GM21390 (cell line): Measurements from ENCODE around the gene CAMK4.

Experiments used
- ATAC-seq: cut with Tn5 transposase; IDR thresholded peaks from one replicate; pipeline ENCODE4 v1.9.1; 2021; ENCODE audit not compliant: unreplicated experiment

The CAMK4 gene

DNA sequence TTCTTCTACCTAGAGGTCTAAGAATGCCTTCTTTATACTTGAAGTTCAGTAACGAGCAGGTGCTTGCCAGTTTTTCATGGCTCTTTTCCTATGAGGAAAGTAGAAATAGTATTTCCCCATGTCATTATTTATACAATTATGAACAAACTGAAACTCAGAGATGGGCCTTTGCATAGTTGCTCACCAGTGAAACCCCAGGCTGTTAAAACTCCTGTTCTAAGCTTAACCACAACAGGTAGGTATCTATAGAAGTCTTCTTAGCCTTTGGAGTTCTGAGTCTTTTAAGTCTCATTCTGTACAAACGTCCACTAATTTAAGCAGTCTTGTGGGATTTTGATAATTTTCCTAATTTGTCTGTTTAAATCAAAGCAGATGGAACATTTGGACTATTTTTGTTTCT, 198.1 kb downstream of the CAMK4 start:
- peak; percentile 92 for ATAC-seq

DNA sequence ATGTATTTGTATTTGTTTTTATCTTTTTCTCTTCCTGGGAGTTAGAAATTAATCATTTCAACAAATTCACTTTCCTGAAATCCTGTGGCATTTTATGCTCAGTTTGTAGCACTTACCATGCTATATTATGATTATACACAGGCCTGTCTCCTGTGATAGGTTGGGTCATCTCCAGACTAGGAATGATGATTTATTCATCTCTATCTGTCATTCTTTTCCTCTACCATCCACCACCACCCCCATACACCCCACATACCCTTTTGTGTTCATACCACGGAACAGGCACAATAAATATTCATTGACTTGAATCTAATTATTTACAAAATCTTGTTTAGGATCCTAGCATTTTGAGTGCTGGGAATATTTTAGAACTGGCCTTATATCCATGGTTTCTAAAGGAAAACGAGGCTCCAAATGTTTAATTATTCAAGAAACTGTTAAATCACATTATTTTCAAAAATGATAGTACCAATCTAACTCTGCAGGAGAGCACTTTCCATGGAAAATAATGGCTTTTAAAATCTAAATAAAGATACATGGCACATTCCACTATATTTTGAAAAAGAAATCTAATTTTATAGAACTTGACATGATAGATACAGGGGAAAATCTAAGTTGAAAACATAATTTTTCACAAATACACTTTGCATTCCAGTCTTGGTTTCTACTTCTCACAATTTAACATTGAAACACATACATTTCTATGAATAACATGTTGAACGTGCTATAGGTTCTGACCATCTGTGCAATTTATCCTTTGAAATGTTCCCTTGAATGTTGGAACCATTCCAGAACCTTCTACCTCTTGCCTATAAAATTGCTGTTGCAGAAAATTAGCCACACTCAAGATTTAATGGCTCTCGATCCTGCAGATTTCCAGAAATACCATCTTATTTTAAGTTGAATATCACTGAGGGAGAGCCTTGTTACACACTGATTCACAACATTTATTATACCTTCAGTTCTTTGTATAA, 198.8 kb downstream of the CAMK4 start:
- no peak for ATAC-seq

DNA sequence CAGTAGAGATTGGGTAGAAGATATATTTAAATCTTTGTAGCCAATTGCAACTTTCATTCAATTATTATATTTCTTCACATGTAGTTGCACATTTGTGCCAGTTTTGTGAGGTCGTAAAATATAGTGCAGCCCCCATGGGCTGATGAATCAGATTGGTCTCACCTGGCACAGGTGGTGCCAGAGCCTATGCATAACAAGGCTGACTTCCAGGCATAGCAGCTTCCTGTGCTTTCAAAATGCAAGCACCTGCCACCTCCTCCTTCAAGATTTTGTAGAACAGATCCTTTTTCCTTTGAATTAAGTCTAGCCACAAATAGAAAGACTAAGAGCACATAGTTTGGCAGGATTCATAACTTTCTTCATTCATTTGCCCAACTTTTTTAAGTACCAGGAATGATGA, 201.0 kb downstream of the CAMK4 start:
- ATAC-seq = no peak

DNA sequence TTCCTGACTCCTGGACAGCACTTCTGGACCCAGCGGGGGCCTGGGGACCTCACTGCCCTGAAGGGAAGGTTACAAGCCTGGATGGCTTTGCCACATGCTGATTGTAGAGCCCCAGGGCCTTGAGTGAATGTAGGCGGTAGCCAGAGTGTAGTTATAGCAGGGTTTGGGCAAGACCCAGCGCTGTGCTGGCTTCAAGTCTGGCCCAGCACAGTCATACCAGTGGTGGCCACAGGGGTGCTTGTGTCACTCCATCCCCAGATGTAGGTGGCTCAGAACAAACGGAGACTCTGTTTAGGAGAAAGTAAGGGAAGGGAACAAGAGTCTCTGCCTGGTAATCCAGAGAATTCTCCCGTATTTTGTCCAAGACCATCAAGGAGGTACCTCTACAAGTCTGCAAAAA, 203.6 kb downstream of the CAMK4 start:
- ATAC-seq = no peak

DNA sequence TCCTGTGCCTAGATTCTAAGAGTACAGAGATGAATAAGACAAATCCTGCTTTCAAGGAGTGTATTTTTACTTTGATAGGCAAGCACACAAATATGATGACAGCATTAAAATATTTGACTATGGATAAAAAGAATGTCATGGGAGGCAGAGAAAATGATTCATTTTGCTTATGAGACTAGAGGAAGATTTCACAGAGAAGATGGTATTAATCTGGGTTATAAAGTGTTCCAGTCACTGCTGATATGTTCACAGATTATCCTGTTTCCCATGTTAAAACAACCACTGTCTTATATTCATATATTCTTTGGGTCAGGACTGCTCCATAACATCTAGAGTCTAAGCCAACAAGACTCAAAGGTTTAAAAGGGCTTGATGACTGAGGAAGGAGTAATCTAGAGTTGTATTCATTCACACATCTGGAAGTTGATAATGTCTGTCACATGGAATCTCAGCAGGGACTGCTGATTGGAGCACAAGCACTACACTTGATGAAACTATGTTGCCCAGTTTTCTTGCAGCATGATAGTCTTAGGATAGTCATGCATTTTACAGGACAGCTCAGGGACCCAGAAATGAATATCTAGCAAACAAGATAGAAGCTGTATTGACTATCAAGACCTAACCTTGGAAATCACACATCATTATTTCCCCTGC, 208.8 kb downstream of the CAMK4 start:
- ATAC-seq = no peak

DNA sequence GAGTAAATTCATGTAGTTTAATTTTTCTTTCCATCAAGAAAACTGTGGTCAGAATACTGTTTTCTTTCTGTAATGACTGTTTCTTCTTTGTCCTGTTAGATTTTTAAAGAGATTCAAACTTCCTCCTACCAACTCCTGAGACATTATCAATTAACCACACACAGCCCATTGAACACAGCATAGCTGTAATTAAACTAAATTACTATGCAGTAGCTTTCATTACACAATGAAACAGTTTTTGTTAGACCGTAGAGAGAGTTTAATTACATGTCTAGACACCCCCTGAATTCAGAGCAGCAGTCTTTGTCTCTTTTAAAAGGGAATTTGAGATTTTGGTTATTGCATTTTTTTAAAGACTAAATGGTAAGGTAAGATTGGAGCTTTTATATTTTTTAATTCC, 210.6 kb downstream of the CAMK4 start:
- no peak for ATAC-seq

DNA sequence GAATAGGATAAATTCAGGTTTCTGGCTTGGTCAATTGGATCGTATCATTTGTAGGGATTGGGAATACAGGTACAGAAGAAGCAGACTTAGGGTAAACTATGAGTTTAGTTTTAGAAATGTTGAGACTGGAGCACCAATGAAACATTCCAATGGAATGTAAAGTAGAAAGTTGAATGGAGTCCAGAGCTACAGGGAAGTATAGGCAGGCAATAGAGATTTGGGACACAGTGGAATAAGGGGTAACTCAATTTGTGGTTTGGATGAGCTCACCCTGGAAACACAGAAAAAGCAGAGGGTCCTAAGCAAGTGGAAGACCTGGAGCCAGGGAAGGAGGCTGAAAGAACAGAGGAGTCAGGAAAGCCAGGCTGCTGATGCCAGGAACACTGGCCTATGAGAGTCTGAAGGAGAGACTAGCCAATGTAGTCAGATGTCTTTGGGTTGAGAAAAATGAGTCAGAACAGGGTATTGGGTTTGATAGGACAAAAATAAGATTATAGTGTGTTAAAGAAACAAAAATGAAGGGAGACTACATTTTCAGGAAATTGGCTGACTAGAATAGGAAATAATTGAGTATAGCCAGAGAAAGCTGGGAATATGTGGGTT, 215.4 kb downstream of the CAMK4 start:
- no peak for ATAC-seq

DNA sequence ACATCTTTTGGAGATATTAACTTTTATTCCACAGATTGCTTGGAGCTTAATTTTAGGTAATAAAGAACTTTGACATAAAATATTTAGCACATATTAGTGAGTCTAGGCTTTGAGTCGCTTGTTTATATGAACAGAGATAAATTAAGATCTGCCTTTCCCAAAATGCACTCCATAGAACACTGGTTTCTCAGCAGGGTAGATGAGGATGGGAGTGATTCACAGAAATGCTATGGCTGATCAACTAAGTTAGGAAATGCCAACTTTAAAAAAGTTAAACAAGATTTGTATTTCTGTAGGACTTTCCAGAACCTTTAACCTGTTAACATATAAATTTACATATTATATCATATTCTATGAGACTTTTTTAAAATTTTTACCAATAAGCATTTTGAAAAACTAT, 222.9 kb downstream of the CAMK4 start:
- ATAC-seq = no peak

DNA sequence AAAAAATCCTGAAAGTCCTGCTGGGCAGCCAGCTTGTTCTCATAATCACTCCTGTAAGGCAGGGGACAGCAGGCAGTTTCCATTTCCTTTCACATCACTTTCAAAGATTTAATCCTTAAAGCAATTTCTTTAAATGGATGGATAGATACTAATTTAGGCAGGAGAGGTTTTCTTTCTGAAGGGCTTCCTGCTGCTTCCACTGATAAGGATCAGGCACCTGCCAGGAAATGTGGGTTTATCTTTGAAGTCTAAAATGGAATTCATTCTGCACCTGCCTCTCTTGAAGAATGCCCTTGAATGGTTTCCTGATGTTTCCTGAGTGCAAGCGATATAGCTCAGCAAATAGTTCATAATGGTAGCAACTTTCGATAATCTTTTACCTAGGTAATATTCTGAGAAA, 223.6 kb downstream of the CAMK4 start:
- ATAC-seq = no peak

DNA sequence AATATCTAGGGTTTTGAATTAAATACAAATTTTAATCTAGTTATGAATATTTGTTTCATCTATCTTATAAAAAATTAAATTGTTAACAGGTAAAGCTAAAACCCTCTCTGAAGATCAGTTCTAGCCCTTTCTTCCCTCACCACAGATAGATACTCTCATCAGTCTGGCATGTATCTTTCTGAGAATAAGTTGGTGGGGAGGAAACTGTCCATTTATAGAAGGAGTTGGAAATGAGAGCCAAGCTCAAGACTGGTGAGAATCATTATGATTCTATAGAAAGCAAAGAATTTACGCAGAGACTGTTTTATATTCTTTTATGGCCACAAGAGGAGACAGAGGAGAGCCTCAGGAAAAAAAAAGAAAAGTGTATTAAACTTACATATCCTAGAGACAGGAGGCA, 229.1 kb downstream of the CAMK4 start:
- ATAC-seq = no peak

DNA sequence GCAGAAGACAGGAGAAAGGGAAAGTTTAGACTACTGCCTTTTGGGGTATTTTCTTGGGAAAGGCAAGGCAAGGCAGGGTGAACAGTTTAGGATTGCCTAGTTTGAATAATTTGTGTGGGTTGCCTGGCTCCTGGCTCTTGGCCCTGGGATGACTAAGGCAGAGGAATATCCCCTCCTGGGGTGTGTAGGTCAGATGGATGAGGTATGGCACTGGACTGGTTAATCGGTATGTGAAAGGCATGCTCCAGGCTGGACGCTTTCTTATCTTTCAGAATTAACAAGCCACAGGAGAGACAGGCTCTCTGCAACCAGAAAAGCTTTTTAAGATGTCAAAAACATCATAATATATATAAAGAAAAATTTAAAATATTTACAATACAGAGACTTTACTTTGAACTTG, 229.6 kb downstream of the CAMK4 start:
- no peak for ATAC-seq

DNA sequence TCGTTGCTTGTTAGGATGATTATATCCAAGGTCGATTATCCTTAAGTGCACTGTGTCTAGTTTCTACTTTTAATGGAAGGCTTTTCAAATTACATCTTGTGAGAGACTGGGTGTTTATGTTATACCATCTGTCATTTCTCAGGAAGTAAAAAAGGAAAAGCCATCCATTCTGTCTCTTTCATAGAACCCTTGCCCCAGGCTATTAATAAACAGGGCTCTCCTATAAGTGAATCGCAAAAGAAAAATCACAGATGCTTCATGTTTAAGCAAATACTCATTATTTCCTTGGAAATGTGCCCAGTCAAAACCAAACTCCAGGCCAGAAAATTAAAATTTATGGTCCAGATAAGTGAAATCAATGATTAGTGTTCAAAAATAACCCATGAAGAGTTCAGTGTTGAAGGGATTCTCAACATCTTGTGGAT, 230.0 kb downstream of the CAMK4 start:
- ATAC-seq = no peak

DNA sequence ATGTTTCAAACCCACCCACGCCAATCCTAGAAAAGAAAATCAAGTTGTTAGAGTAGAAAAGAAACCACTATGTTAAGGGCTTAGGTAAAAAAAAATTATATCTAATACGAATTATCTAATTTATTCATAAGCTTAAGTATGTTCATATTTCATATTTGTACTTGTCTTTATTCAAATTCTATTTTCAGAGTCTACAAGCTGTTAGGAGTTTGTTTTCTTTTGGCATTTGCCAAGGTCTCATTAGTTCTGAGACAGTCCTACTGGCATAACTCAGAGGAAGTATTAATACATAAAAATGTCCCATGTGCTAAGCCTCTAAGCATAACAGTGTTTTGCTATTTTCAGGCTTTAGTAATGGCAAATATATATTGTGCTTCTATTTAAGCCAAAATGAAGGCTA, 230.6 kb downstream of the CAMK4 start:
- no peak for ATAC-seq

DNA sequence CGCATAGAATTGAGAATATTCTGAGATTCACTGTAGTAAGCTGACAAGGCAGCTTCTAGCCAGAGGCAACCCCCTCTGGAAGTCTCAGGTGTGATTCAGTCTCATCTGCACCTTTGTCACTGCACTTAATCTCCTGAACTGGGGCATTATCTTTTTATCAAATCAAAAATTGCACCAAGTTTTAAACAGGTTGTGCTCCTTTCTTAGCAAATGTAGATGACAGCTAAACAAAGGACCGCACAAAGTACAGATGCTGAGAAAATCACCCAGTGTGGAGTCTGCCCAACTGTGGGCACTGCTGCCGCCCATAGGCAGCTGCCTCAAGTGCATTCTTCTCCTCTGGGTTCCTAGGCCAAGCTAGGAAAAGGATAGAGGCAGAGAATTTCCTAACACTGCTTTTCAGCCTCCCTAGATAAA, 237.1 kb downstream of the CAMK4 start:
- no peak for ATAC-seq

DNA sequence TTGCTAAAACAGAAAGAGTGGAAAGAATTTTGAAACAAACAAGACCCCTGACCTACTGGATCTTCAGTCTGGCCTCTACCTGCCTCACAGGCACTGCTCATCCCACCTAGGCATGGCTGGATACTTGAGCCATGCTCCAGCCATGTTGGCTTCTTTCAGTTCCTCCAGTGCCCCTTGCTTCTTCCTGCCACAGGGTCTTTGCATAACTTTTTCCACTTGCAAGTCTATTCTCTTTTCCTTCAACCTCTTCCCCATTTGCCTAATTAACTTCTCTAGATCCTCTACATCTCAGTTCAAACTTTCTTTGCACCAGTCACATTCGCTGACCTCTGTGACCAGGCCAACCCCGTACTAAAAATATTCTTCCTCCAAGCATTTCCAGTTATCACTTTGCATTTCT, 237.8 kb downstream of the CAMK4 start:
- ATAC-seq = no peak

DNA sequence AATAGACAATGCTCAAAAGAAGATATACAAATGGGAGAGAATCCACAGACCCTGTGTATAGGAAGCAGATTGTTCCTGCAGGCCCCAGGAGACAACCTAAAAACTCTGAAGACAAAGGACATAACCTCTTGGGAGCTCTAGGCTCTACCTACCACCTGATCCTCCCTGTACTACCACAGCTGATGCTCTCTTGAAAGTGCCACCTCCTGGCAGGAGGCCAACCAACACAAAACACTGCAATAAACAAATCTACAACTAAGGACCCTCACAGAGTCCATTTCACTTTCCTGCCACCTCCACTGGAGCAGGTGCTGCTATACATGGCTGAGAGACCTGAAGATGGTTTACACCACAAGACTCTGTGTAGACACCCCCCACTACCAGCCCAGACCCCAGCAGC, 239.1 kb downstream of the CAMK4 start:
- ATAC-seq = no peak

DNA sequence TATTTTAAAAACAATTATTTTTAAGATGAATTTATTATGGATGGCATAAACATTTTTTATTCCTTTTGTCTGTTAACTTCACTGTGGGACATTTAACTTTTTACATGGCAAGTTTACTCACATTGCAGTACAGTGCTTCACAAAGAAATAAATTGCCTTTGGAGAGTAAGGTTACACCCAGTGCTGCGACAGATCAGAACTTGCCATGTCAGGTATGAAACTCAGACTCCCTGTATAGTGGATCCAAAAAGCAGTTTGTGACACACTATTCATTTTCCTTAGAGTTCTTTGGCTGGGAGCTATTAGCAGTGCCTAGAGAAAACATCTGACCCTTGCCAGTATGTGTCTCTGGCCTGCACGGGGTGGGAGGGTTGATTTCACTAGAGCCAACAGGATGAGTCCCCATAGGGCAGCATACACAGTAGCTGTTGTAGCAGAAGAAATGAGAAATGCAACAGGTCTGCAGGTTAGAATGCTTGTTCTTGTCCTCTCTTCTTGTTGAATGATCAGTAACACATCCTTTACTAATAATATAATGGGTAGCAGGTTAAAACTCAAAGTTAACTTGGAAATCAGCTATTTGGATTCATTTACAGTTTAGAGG, 245.2 kb downstream of the CAMK4 start:
- ATAC-seq = no peak

DNA sequence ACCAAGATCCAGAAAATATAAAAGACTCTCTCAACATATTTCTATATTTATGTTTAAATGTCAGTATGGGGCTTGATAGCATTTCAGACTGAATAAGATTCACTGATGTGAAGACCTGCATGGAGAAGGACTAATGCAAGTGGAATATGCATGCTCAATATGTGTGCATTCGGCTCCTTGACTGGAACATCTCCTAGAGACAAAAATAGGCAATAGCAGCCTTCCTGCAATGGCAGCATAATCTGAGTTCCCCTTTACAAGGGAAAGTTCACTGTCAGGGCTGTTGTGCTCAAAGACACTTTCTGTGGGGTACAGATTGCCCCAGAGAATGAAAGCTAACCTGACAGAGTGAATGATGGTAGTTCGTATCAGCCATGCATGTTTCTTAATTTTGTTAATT, 245.7 kb downstream of the CAMK4 start:
- ATAC-seq = no peak

DNA sequence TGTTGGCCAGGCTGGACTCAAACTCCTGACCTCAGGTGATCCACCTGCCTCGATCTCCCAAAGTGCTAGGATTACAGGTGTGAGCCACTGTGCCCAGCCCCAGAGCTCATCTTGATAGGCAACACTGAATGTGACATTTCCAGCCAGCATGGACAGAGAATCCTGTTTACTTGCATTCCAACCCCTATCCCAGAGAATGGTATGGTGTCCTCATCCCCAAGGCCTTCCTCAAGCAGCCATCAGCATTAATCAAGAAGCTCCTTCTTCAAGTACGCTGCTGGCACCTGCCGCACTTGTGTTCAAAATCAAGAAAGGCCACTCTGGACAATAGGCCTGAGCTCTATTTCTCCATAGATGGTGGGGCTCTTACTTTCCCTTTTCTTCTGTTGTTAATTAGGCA, 247.9 kb downstream of the CAMK4 start:
- ATAC-seq = no peak

DNA sequence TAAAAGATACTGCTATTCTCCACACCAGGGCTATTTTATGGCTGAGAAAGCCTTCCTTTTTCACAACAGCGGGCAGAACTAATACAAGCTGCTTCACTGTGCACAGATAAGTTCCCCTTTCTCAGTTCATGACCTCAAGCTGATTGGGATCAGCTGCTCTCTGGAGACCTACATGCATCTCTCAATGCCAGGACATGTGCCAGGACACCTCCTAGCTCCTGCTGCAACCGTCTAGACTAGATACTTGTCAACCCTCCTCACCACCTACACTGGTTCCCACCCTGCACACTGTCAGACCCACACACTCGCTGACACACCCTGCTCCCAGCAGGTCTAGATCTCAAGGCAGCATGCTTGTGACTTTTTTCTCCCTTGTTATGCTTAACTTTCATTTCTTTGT, 248.4 kb downstream of the CAMK4 start:
- peak; percentile 66 for ATAC-seq

DNA sequence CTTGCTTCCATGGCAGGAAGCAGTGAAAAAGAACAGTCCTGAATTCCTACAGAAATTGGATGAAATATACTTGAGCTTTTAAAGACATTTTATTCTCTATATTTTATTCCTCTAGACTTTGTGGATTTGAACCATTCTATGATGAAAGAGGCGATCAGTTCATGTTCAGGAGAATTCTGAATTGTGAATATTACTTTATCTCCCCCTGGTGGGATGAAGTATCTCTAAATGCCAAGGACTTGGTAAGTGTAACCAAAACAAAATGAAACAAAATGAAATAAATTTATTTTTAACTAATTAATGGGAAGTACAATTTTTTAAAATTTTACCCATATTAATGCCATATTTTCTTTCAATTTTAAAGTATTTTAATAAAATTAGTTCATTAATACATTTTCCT, 254.1 kb downstream of the CAMK4 start:
- ATAC-seq = no peak

DNA sequence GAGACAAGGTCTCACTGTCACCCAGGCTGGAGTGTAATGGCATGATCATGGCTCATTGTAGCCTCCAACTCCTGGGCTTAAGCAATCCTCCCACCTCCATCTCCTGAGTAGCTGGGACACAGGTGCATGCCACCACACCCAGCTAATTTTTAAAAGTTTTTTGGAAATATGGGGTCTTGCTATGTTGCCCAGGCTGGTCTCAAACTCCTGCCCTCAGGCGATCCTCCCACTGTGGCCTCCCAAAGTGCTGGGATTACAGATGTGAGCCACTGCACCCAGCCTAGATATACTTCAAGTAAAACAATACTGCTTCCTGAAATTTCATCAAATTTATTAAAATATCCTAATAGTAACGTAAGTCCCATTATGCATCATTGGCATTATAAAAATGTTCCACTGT, 254.7 kb downstream of the CAMK4 start:
- ATAC-seq = no peak
